ENCODE measurements around the gene LINC01488.

DNA sequence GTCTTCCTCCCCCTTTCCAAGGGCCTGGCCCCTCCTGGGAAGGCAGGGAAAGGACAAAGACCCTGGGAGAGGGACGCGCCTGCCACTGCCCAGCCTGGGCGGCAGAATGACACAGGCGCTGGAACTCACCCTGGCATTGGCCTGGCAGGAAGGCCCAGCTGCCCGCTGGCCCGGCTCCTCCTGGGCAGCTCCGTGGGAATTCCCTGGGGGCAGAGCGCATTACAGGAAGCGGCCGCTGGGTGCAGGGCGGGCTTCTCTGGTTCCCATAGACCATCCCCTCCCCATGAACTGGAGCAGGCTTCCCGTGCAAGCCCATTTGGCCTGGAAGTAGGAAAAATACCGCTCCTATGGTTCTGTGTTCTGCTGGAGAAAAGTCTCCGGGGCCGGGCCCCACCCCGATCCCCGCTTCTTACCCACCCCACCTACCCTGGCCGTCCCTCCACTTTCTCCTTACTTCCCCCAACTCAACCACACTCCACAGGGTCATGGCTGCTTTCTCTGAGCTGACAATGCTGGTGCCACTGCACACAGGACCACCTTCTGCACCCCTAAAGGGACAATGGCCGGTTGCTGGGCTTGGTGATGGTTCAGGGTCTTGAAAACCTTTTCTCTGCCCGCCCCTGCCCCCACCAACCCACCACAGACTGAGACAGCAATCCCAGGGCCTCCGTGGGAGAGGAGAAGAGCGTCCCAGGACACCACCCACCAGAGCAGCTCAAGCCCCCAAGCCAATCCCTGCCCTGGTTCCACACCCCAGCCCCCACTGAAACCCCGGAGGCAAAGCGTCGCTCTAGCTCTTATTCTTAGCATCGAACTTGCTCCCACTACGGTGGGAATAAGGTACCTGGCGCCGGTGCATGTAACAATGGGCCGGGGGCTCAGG lies 58.9 kb downstream of the LINC01488 start:
- TF ChIP-seq, protein P1, sequence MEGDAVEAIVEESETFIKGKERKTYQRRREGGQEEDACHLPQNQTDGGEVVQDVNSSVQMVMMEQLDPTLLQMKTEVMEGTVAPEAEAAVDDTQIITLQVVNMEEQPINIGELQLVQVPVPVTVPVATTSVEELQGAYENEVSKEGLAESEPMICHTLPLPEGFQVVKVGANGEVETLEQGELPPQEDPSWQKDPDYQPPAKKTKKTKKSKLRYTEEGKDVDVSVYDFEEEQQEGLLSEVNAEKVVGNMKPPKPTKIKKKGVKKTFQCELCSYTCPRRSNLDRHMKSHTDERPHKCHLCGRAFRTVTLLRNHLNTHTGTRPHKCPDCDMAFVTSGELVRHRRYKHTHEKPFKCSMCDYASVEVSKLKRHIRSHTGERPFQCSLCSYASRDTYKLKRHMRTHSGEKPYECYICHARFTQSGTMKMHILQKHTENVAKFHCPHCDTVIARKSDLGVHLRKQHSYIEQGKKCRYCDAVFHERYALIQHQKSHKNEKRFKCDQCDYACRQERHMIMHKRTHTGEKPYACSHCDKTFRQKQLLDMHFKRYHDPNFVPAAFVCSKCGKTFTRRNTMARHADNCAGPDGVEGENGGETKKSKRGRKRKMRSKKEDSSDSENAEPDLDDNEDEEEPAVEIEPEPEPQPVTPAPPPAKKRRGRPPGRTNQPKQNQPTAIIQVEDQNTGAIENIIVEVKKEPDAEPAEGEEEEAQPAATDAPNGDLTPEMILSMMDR (IDR thresholded peaks at IDR 0.05) = no peak
- no peak for TF ChIP-seq EZH2 (IDR thresholded peaks at IDR 0.05; ENCODE audit: borderline replicate concordance, insufficient read depth, low read depth, low read length, poor library complexity, severe bottlenecking)

Measured in B cell (primary cell).